NT2/D1 (cell line): ENCODE results near the gene OR5I1.

Source experiments
- SUZ12 ChIP-seq: IDR thresholded peaks from 2 replicates; pipeline ENCODE4 v1.6.1; 2011; ENCODE audit not compliant: insufficient read length, insufficient read depth; ENCODE audit errors: extremely low read depth
- ZNF274 ChIP-seq: IDR thresholded peaks from 2 replicates; pipeline ENCODE4 v1.6.1; 2011; ENCODE audit warnings: mild to moderate bottlenecking, low read depth, low read length

- TF ChIP-seq ZNF274 (no peak), SUZ12 (no peak)
These were observed 33.6 kb upstream of the OR5I1 start, which contains the start of gene OR10AG1 for GRCh38 chr11:55969845-55970244.
